Sigmoid colon (tissue), 7 donors: ENCODE data around the gene MOV10. TPM values are rescaled to one million over a fixed set of nuclear protein-coding genes. Genes with fewer than 3 reads are reported as not detected.
A peak's percentile ranks its signal among the peaks of the same experiment; 100 is the strongest.
"Not testable (repeated sequence)": the region's sequence is repeated elsewhere in the genome, so short reads cannot be mapped to it uniquely, and the experiment has no call there.

ENCODE experiments used
- DNase-seq: peaks from one replicate; pipeline ENCODE4 v3.0.0-alpha.2; 2019
- H3K27ac ChIP-seq, 4 donors: fragments of 200-600 bp; sonication (generic); one replicate each; pipeline ENCODE4 v1.5.1; 2016 to 2019; ENCODE audit warnings: mild to moderate bottlenecking in 1 of 4
- H3K27me3 ChIP-seq, 3 donors: fragments of 200-600 bp; sonication (generic); one replicate each; pipeline ENCODE4 v1.5.1; 2019; ENCODE audit warnings: mild to moderate bottlenecking in 1 of 3
- H3K36me3 ChIP-seq, 4 donors: fragments of 200-600 bp; sonication (generic); one replicate each; pipeline ENCODE4 v1.5.1; 2016 to 2019
- H3K4me1 ChIP-seq, 4 donors: fragments of 200-600 bp; sonication (generic); one replicate each; pipeline ENCODE4 v1.5.1; 2017 to 2019
- H3K4me3 ChIP-seq, 4 donors: fragments of 200-600 bp; sonication (generic); one replicate each; pipeline ENCODE4 v1.5.1; 2017 to 2019; ENCODE audit warnings: mild to moderate bottlenecking in 2 of 4, moderate library complexity in 1 of 4
- H3K9me3 ChIP-seq, 4 donors: fragments of 200-600 bp in 3 of 4; sonication (generic) in 3 of 4; one replicate each; pipeline versions ENCODE4 v1.5.1 to v1.6.1; 2013 to 2019
- EP300 ChIP-seq, 4 donors: sonication (generic); formaldehyde crosslinking; IDR thresholded peaks; one replicate each; pipeline ENCODE4 v1.6.1; 2017; ENCODE audit warnings: antibody characterized with exemption in 4 of 4
- POLR2A ChIP-seq, 2 donors: fragments of 450-650 bp; IDR thresholded peaks; one replicate each; pipeline ENCODE4 v1.6.1; 2016; ENCODE audit warnings: antibody characterized with exemption in 2 of 2, mild to moderate bottlenecking in 2 of 2, moderate library complexity in 2 of 2
- POLR2AphosphoS5 ChIP-seq, 4 donors: sonication (generic); formaldehyde crosslinking; IDR thresholded peaks; one replicate each; pipeline ENCODE4 v1.6.1; 2017; ENCODE audit warnings: antibody characterized with exemption in 4 of 4
- WGBS, 2 donors: extraction: QIAGEN DNeasy Blood & Tissue Kit; methylation state at CpG; one replicate each; pipeline ENCODE4 v1.1.7; 2013; 5-methylcytosine and 5-hydroxymethylcytosine counted together
- intact Hi-C: fragments of 100-400 bp; cut with DNase I; formaldehyde crosslinking; loops from one replicate; pipeline ENCODE4 v1.15.1; 2023
- polyA plus RNA-seq, 3 donors: library from polyadenylated mRNA; stranded (reverse); fragments of 200-250 nt; gene quantifications; one replicate each; pipeline ENCODE4 v1.2.3, GENCODE V29; 2013
- total RNA-seq, 4 donors: library from RNA; depleted of rRNA; stranded (reverse); fragments of >200 nt; gene quantifications; one replicate each; pipeline ENCODE4 v1.1.0, GENCODE V29; 2016
- TF ChIP-seq, protein P1 (sequence below), 4 experiments: fragments of 450-650 bp in 3 of 4; fragments of 200-600 bp in 1 of 4; IDR thresholded peaks; one replicate each; pipeline ENCODE4 v1.5.1; 2016 to 2019; ENCODE audit warnings: antibody characterized with exemption in 4 of 4, mild to moderate bottlenecking in 3 of 4, moderate library complexity in 2 of 4
- donor health status: healthy with polysubstance abuse.
- donor health status: Bipolar disorder and iron deficiency.
- donor health status: healthy.

Gene MOV10
- total and polyA plus RNA-seq, 7 donors, result 16.5 to 60.1 (median 28.8) TPM

DNA sequence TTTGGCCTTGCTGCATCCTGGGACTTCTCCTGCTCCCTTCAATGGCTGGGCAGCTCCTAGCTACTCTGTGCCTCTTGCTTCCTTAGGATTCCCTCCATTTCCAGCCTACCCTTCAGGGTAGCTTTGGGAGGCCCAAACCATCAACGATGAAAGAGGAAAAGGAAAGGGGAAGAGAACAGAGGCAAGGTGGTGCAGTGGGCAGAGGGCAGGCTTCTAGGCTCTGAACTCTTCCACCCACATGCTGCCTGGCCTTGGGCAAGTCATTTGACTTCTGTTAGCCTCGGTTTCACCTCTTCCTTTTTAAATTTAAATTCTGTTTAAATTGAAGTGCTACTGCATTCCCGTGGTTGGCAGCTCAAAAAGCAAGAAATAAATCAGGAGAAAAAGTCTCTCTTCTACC, 46.3 kb downstream of the MOV10 start:
- 68 to 74% methylated on average over 3 of the region's 3 CpGs for WGBS, 2 donors
- H3K27ac ChIP-seq, result no peak overlapping the region
- H3K4me1 ChIP-seq, result peaks cover 0 to 24% (median 22%) of the 10 kb centered on the region in 4 donors
- no peaks in the 10 kb centered on the region for H3K36me3 ChIP-seq
- no peak for DNase-seq
- H3K27me3 ChIP-seq, result peaks cover 0 to 6% (median 0%) of the 10 kb centered on the region in 3 donors
- TF ChIP-seq POLR2AphosphoS5 (IDR thresholded peaks at IDR 0.05) (no peak), POLR2A (IDR thresholded peaks at IDR 0.05) (no peak), EP300 (IDR thresholded peaks at IDR 0.05) (no peak)
- TF ChIP-seq, protein P1, sequence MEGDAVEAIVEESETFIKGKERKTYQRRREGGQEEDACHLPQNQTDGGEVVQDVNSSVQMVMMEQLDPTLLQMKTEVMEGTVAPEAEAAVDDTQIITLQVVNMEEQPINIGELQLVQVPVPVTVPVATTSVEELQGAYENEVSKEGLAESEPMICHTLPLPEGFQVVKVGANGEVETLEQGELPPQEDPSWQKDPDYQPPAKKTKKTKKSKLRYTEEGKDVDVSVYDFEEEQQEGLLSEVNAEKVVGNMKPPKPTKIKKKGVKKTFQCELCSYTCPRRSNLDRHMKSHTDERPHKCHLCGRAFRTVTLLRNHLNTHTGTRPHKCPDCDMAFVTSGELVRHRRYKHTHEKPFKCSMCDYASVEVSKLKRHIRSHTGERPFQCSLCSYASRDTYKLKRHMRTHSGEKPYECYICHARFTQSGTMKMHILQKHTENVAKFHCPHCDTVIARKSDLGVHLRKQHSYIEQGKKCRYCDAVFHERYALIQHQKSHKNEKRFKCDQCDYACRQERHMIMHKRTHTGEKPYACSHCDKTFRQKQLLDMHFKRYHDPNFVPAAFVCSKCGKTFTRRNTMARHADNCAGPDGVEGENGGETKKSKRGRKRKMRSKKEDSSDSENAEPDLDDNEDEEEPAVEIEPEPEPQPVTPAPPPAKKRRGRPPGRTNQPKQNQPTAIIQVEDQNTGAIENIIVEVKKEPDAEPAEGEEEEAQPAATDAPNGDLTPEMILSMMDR (IDR thresholded peaks at IDR 0.05), result no peak
- intact Hi-C loops, result no loop called here
- H3K4me3 ChIP-seq, result no peak overlapping the region
- H3K9me3 ChIP-seq, result no peaks in the 10 kb centered on the region

DNA sequence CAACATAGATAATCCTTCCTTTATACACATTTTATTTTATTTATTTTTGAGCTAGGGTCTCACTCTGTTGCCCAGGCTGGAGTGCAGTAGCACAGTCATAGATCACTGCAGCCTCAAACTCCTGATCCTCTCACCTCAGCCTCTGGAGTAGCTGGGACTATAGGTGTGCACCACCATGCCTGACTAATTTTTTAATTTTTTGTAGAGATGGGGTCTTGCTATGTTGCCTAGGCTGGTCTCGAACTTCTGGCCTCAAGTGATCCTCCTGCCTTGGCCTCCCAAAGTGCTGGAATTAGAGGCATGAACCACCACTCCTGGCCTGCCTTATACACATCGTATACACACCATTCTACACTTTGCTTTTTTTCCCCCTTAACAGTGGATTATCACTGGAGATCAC, 46.8 kb downstream of the MOV10 start:
- H3K4me3 ChIP-seq, H3K27ac ChIP-seq, intact Hi-C loops, H3K27me3 ChIP-seq, DNase-seq, H3K36me3 ChIP-seq, H3K9me3 ChIP-seq: not testable (repeated sequence)
- H3K4me1 ChIP-seq, result peaks cover 0 to 19% (median 18%) of the 10 kb centered on the region in 4 donors
- WGBS, 2 donors, result 91 to 92% methylated on average over 2 of the region's 2 CpGs

DNA sequence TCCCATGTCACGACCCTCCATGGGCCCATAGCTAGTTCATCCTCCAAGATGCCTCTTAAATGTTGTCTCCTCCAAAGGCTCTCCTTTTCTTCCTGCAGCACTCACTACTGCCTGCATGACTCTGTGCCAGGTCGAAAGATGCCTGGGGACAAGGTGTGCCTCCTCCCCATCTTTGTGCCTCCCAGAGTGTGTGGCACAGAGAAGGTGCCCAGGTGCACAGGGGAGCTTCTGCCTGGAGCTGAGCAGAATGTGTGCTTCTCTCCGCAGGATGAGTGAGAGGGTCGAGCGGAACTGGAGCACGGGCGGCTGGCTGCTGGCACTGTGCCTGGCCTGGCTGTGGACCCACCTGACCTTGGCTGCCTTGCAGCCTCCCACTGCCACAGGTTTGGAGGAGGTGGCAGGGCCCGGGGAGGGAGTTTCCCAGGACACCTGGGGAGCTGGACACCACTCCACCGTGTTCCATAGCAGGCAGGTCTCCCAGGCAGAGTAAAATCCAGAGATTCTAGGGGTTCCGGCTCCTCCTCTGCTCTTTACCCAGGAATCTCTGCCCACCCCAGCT, 47.6 kb downstream of the MOV10 start:
- H3K9me3 ChIP-seq, result no peaks in the 10 kb centered on the region
- TF ChIP-seq EP300 (IDR thresholded peaks at IDR 0.05) (no peak), POLR2A (IDR thresholded peaks at IDR 0.05) (no peak)
- TF ChIP-seq, protein P1 (IDR thresholded peaks at IDR 0.05), result no peak
- no peak overlapping the region for H3K4me3 ChIP-seq
- intact Hi-C loops, result no loop called here
- no peak overlapping the region for H3K27ac ChIP-seq
- H3K4me1 ChIP-seq, result peaks cover 0 to 19% (median 18%) of the 10 kb centered on the region in 4 donors
- peaks cover 0 to 6% (median 0%) of the 10 kb centered on the region in 3 donors for H3K27me3 ChIP-seq
- WGBS, 2 donors, result 76 to 84% methylated on average over 10 of the region's 10 CpGs
- no peaks in the 10 kb centered on the region for H3K36me3 ChIP-seq
- DNase-seq, result no peak

DNA sequence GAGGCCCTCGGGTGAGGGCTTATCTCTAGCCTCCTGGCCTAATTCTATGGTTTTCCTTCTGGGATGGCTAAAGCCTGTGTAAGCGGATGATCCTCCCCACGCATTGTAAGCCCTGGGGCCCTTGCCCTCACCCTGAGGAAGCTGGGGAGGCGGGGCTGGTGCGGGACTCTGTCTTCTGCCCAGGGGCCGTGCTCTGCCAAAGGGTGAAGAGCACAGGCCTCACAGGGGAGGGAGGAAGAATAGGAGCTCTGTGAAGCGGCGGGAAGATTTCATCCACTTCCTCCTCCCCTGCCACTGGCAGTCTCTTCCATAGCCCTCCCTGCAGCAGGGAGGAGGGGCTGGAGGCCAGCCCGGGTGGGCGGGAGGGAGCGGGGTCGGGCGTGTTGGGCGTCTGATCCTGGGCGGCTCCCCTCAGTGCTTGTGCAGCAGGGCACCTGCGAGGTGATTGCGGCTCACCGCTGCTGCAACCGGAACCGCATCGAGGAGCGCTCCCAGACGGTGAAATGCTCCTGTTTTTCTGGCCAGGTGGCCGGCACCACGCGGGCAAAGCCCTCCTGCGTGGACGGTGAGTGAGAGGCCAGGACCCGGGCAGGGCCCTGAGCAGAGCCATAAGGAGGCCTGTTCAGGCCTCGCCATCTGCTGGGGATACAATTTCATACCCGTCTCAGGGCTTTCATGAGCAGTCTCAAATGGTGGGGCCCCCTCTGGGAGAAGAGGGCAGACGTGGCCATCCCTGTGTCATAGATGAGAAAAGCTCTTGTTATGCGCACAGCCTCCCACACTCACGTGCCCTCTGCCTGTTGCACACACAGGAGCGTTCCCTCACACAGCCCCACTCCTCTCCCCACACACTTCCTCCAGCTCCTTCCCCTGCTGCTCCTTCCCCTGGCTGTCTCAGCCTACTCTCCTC, 48.4 kb downstream of the MOV10 start:
- intact Hi-C loops, result no loop called here
- Histone ChIP-seq H3K4me3 (peak overlapping the region in 3 of 4 donors; percentile 17 to 28 (median 28)), H3K9me3 (no peaks in the 10 kb centered on the region), H3K27ac (no peak overlapping the region), H3K4me1 (peaks cover 0 to 19% (median 18%) of the 10 kb centered on the region in 4 donors), H3K27me3 (peaks cover 0 to 6% (median 0%) of the 10 kb centered on the region in 3 donors), H3K36me3 (no peaks in the 10 kb centered on the region)
- 13 to 14% methylated on average over 35 of the region's 35 CpGs for WGBS, 2 donors
- DNase-seq, result no peak
- TF ChIP-seq, protein P1 (IDR thresholded peaks at IDR 0.05), result no peak
- no peak for TF ChIP-seq POLR2A (IDR thresholded peaks at IDR 0.05)
- no peak for TF ChIP-seq POLR2AphosphoS5 (IDR thresholded peaks at IDR 0.05)
- TF ChIP-seq EP300 (IDR thresholded peaks at IDR 0.05), result no peak

DNA sequence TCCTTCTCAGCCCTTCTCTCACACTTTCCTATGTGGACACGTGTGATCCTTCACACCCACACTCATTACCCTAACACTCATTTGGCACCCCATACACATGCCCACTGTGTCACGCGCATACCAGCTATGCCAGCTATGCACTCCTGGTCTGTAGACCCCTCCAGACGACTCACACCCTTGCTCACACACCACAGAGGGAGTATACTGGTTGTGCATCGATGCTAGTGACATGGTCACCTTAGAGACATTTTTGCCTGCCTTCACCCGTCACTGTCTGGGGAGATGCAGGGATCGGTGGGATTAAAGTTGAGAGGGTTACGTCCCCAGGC, 49.0 kb downstream of the MOV10 start:
- no peaks in the 10 kb centered on the region for H3K36me3 ChIP-seq
- peaks cover 0 to 17% (median 16%) of the 10 kb centered on the region in 4 donors for H3K4me1 ChIP-seq
- H3K9me3 ChIP-seq, result no peaks in the 10 kb centered on the region
- peaks cover 0 to 6% (median 0%) of the 10 kb centered on the region in 3 donors for H3K27me3 ChIP-seq
- 82 to 88% methylated on average over 8 of the region's 8 CpGs for WGBS, 2 donors
- TF ChIP-seq POLR2AphosphoS5 (IDR thresholded peaks at IDR 0.05) (no peak), POLR2A (IDR thresholded peaks at IDR 0.05) (no peak), EP300 (IDR thresholded peaks at IDR 0.05) (no peak)
- TF ChIP-seq, protein P1 (IDR thresholded peaks at IDR 0.05), result no peak
- intact Hi-C loops, result no loop called here
- no peak overlapping the region for H3K27ac ChIP-seq
- H3K4me3 ChIP-seq, result no peak overlapping the region
- DNase-seq, result no peak

DNA sequence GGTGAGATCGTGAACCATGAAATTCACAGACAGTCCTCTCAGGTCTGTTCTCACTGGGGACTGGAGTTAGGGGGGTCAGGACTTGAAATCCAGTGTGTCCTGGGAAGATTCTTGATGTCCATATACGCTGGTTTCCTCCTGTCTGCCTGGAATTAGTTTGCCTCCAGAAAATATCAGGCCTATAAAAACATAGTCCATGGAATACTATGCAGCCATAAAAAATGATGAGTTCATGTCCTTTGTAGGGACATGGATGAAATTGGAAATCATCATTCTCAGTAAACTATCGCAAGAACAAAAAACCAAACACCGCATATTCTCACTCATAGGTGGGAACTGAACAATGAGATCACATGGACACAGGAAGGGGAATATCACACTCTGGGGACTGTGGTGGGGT, 49.8 kb downstream of the MOV10 start:
- 94% methylated on average over 2 of the region's 4 CpGs for WGBS, 2 donors
- intact Hi-C loops, H3K36me3 ChIP-seq, H3K4me3 ChIP-seq, H3K27me3 ChIP-seq, H3K27ac ChIP-seq, DNase-seq, H3K9me3 ChIP-seq: not testable (repeated sequence)
- peaks cover 0 to 10% (median 10%) of the 10 kb centered on the region in 4 donors for H3K4me1 ChIP-seq
